Measurements from ENCODE around the gene CDHR3.
A peak's percentile ranks its signal among the peaks of the same experiment; 100 is the strongest.

CDHR3 gene

DNA sequence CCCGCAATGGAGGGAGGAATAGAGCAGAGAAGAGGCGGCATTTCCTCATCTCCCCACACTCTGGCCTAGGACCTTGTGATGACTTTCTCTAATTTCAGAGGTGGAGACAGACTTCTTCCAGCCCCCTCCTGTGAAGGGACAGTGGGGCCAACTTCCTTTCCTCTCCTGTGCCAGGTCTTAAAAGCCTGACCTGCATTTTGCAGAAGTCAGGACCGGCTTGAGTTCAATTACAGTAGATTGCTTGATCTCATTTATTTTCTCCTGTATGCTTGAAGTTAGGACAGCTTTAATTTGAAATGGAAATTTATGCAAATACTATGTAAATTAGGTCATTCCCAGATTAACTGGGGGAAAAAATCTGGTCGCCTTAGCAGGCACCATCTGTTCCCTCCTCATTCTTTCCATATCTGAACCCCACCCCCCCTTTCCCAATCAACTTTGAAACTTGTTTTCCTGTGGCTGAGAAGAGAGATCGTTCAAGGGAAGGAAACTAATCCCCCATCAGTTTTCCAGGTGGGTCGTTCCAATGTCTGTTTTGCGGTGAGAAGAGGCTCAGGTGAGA lies 92.0 kb downstream of the CDHR3 start:
- H3K4me3 ChIP-seq (ENCODE audit: insufficient read depth, low read length, poor library complexity, severe bottlenecking) = peak overlapping the region; percentile 63
- no peaks in the 10 kb centered on the region for H3K27me3 ChIP-seq (ENCODE audit: low read length)
- H3K9ac ChIP-seq (ENCODE audit: low read length) = peak overlapping the region; percentile 70
- H3F3A ChIP-seq (ENCODE audit: insufficient read depth) = peaks cover 89% of the 10 kb centered on the region
- peak overlapping the region; percentile 97 for H3K27ac ChIP-seq (ENCODE audit: low read depth, low read length)
- no peaks in the 10 kb centered on the region for H3K9me3 ChIP-seq (ENCODE audit: insufficient read depth, low read length)
- TF ChIP-seq EZH2phosphoT487 (conservative IDR thresholded peaks at IDR 0.05; ENCODE audit: low read length) (no peak), CTCF (IDR thresholded peaks at IDR 0.05; ENCODE audit: insufficient read depth, low read length, poor library complexity, severe bottlenecking) (no peak)
- peak overlapping the region; percentile 70 for H3K4me2 ChIP-seq (ENCODE audit: low read depth, low read length, poor library complexity, severe bottlenecking)
- H3K36me3 ChIP-seq (ENCODE audit: low read length) = no peaks in the 10 kb centered on the region
- H3K9me2 ChIP-seq (replicated peaks; ENCODE audit: insufficient read depth, low read length) = no peaks in the 10 kb centered on the region
- peaks cover 30% of the 10 kb centered on the region for H3K79me2 ChIP-seq (ENCODE audit: insufficient read depth, low read length)
- H2AFZ ChIP-seq (ENCODE audit: low read depth, low read length, severe bottlenecking) = no peak overlapping the region
- H4K20me1 ChIP-seq (ENCODE audit: low read depth, low read length) = no peaks in the 10 kb centered on the region

DNA sequence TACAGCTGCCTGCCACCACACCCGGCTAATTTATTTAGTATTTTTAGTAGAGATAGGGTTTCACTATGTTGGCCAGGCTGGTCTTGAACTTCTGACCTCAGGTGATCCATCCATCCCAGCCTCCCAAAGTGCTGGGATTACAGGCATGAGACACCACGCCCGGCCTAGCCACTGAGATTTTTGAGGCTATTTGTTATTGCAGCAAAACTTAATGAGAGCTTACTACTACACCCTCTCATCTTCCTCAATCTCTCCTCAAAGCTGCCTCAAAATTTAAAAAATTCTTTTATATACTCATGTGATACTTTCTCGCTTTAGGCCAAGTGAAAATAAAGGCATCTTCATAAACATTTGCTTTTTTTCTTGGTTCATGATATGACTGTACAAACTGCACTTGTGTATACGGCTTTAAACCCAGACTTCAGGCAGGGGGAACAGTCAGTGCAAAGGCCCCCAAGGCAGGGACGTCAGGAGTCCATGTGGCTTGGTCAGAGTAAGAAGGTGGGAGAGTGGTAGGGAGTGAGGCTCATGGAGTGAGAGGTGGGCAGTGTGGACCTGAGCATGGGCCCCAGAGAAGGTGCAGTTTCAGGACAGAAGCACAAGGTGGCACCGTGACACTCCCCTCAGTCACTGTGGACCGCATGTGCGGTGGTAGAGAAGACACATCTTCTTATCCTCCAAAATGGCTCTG lies 93.6 kb downstream of the CDHR3 start:
- Histone ChIP-seq H3K27me3 (ENCODE audit: low read length) (no peaks in the 10 kb centered on the region), H3K9me3 (ENCODE audit: insufficient read depth, low read length) (0 out of 2 replicates have a peak, but pooled peaks cover 7% of the 10 kb centered on the region), H3K9me2 (replicated peaks; ENCODE audit: insufficient read depth, low read length) (no peaks in the 10 kb centered on the region), H3K4me3 (ENCODE audit: insufficient read depth, low read length, poor library complexity, severe bottlenecking) (peak overlapping the region; percentile 46), H3K79me2 (ENCODE audit: insufficient read depth, low read length) (peaks cover 36% of the 10 kb centered on the region), H4K20me1 (ENCODE audit: low read depth, low read length) (no peaks in the 10 kb centered on the region), H3F3A (ENCODE audit: insufficient read depth) (peaks cover 91% of the 10 kb centered on the region), H3K9ac (ENCODE audit: low read length) (peak overlapping the region; percentile 70), H3K27ac (ENCODE audit: low read depth, low read length) (peak overlapping the region; percentile 97), H2AFZ (ENCODE audit: low read depth, low read length, severe bottlenecking) (no peak overlapping the region), H3K36me3 (ENCODE audit: low read length) (peaks cover 5% of the 10 kb centered on the region; the same call in 1 of the 2 replicates), H3K4me2 (ENCODE audit: low read depth, low read length, poor library complexity, severe bottlenecking) (peak overlapping the region; percentile 70)
- TF ChIP-seq CTCF (IDR thresholded peaks at IDR 0.05; ENCODE audit: insufficient read depth, low read length, poor library complexity, severe bottlenecking) (peak; percentile 88), EZH2phosphoT487 (conservative IDR thresholded peaks at IDR 0.05; ENCODE audit: low read length) (no peak)

GRCh38 chr7:106057204-106057961 lies 94.3 kb downstream of the CDHR3 start:
- H3K79me2 ChIP-seq (ENCODE audit: insufficient read depth, low read length) = peaks cover 36% of the 10 kb centered on the region
- H3K4me3 ChIP-seq (ENCODE audit: insufficient read depth, low read length, poor library complexity, severe bottlenecking) = peak overlapping the region; percentile 29
- peaks cover 91% of the 10 kb centered on the region for H3F3A ChIP-seq (ENCODE audit: insufficient read depth)
- H3K27ac ChIP-seq (ENCODE audit: low read depth, low read length) = peak overlapping the region; percentile 97
- peak overlapping the region; percentile 70 for H3K4me2 ChIP-seq (ENCODE audit: low read depth, low read length, poor library complexity, severe bottlenecking)
- no peak overlapping the region for H2AFZ ChIP-seq (ENCODE audit: low read depth, low read length, severe bottlenecking)
- H4K20me1 ChIP-seq (ENCODE audit: low read depth, low read length) = no peaks in the 10 kb centered on the region
- H3K9me3 ChIP-seq (ENCODE audit: insufficient read depth, low read length) = 0 out of 2 replicates have a peak, but pooled peaks cover 7% of the 10 kb centered on the region
- TF ChIP-seq CTCF (IDR thresholded peaks at IDR 0.05; ENCODE audit: insufficient read depth, low read length, poor library complexity, severe bottlenecking) (no peak), EZH2phosphoT487 (conservative IDR thresholded peaks at IDR 0.05; ENCODE audit: low read length) (no peak)
- no peaks in the 10 kb centered on the region for H3K9me2 ChIP-seq (replicated peaks; ENCODE audit: insufficient read depth, low read length)
- H3K36me3 ChIP-seq (ENCODE audit: low read length) = peaks cover 5% of the 10 kb centered on the region; the same call in 1 of the 2 replicates
- H3K27me3 ChIP-seq (ENCODE audit: low read length) = no peaks in the 10 kb centered on the region
- H3K9ac ChIP-seq (ENCODE audit: low read length) = peak overlapping the region; percentile 70

Measured in SU-DHL-6 (cell line).